ENCODE data around the gene ZFTA.
"Not testable (repeated sequence)": the region's sequence is repeated elsewhere in the genome, so short reads cannot be mapped to it uniquely, and the experiment has no call there.

The ZFTA gene

DNA sequence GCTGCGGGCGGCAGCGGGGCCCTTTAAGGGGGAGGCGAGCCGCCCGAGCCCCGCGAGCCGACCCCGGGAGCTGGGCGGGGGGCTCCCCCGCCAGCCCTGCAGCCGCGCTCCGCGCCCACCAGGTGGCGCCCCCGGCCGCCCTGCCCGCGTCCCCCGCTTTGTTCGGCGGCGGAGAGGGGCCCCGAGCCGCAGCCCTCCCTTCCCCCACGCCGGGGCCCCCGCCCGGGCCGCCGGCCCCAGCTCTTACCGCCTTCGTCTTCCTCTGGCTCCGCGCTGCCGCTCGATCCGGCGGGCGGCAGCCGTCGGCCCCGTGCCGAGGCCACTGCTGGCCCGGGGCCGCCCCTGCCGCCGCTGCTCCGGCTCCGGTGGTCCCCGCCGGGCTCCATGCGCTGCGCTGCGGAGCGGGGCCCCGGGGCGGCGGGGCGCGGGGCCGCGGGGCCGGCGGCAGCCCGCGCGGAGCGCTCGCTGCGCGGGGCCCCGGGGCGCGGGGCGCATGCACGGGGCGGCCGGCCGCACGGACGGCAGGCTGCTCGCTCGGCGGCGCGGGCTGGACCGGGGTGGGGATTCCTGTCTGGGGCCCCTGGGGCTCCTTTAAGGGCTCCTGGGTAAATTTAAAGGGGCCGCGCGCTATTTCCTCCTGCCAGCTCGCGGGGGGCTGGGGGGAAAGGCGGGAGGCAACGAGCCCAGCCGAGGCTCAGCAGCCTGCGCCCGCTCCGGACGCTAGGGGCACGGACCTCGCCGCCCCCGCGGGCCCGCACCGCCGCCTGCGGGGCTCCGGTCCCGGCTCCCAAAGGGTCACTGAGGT, at the start of gene ZFTA:
ZFTA (minus strand) TSS at position 539 of the 805 bp plus-strand sequence; CDS start at position 386, 153 bp downstream.
- peak; percentile 44 for DNase-seq

DNA sequence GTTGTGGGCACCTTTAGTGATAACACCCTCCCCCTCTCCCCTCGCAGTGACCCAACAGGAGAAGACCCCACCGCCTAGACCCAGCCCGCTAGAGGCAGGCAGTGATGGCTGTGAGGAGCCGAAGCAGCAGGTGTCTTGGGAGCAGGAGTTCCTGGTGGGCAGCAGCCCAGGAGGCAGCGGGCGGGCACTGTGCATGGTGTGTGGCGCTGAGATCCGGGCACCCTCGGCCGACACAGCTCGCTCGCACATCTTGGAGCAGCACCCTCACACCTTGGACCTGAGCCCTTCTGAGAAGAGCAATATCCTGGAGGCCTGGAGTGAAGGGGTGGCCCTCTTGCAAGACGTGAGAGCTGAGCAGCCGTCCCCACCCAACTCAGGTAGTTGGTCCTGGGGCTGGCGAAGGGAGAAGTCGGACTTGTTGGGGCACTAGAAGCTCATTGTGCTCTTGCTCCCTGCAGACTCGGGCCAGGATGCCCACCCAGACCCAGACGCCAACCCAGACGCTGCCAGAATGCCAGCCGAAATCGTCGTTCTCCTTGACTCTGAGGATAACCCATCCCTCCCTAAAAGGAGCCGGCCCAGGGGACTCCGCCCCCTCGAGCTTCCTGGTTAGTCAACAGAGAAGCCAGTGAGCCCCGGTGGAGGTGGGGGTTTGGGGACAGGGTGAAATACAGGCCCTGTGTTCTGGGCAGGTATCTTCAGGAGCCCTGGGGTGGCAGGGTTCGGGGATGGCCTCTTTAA, 49.4 kb upstream of the ZFTA start:
- no peak for DNase-seq

DNA sequence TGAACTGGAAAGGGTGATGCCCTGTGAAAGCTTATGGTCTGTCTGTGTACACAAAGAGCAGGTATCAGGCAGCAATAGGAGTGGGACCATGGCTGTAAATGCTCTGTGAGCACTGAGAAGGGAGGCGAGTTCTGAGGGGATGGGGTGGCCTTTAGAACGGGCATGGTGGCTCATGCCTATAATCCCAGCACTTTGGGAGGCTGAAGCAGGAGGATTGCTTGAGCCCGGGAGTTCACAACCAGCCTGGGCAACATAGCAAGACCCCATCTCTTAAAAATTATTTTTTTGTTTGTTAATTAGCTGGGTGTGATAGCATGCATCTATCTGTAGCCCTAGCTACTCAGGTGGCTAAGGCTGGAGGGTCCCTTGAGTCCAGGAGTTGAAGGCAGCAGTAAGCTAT, 48.2 kb upstream of the ZFTA start:
- DNase-seq = no peak

DNA sequence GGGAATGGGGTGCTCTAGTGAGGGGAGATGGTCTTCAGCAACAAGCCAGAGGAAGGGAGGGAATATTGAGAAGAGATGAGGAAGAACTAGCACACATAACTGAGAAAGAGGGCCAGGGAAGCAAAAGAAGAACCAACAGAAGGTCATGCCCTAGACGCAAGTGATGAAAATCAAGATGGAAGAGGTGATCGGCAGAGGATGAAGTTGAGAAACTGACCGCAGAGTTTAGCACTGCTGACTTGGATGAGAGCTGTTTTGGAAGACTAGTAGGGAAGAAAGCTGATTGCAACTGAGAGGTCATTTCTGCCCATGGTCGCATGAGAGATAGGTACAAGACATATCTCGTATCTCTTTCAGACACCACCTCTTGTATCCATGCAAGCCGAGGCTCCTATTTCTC, 47.6 kb upstream of the ZFTA start:
- DNase-seq = no peak

DNA sequence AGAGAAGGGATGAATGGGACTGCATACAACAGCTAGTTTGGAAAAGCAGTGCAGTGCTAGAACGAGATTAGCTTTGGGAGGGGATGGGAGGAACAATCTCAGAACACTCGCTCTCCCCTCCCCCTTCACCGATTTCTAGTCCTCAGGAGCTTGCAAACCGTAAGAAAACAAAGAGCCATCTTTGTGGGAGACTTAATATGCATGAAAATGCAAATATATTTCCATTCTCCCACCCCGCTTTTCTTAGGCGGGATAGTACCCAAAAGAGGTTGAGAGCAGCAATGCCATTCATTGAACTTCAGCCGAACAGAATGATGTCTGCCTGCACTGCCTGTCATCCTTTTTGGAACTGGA, 45.8 kb upstream of the ZFTA start:
- no peak for DNase-seq

DNA sequence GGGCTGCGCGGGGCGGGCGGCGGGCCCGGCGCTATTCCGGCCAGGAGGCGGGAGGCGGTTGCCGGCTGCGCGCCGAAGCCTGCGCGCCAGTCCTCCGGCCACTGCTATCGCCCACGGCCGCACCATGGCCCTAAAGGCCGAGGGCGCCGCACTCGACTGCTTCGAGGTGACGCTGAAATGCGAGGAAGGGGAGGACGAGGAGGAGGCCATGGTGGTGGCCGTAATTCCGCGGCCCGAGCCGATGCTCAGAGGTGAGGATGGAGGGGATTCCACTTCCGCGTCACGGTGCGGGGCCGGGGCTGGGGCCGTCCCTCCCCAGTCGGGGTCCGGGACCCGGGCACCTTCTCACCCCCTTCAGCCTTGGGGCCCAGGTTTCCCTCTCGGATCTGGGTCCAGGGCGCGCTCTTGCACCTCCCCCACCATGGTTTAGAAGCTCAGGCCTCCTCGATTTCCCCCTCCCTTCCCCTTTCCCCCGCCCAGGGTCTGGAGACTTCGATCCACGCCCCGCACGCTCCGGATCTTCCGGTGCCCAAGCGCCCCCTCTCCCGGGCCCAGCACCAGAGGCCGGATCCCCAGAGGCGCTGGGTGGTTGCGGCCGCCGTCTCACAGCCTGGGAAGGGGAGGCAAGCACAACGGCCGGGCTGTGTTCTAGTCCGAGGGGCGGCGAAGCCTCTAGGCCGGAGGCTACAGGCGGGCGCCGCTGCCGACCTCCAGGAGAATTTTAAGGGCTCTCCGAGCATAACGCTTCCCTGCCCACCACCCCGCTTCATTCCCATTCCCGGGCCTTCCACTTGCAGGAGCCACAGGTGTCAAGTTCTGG, 45.2 kb upstream of the ZFTA start:
- peak; percentile 64 for DNase-seq

DNA sequence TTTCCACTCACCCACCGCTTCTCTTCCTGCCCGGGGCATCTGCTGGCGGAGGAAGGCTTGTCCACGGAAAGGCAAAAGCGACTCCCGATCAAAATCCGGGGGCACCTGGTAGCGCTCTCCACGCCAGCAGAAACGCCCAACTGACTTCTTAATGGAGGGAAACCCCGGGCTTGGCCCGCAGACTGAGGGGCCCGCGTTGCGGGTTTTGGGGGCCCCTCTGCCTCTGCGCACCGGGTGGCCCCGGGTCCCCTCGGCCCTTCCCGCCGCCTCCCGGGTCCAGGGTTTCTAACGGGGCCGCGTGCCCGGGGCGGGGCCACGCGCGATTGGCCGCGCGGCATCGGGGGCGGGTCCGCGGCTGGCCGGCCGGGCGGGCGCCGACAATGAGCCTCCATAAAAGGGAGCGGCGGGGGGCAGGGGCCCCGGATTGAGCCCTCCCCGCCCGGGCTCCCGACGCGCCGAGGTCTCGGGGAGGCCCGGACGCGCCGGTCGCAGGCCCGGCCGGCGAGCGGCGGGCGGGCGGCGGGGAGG, 44.5 kb upstream of the ZFTA start, which contains the start of gene SPINDOC:
SPINDOC (plus strand) TSS at position 422 of the 528 bp plus-strand sequence. CDS start 231 bp downstream, outside the sequence.
- DNase-seq = peak; percentile 81

DNA sequence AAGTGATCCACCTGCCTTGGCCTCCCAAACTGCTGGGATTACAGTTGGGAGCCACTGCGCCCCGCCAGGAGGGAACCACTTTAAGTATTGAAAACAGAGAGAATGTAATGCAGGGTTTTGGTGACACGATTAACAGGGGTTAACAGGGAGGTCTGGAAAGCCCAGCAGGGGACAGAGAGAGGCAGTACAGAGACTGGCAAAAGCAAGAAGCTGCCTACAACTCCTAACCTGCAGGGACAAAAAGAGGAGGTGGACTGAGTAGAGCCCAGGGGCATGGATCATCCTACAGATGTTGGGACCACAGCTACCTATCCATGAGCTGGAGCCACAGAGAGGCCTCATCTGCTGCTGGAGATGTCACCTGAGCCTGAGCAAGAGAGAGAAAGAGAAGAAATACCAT, 42.9 kb upstream of the ZFTA start:
- DNase-seq = no peak

DNA sequence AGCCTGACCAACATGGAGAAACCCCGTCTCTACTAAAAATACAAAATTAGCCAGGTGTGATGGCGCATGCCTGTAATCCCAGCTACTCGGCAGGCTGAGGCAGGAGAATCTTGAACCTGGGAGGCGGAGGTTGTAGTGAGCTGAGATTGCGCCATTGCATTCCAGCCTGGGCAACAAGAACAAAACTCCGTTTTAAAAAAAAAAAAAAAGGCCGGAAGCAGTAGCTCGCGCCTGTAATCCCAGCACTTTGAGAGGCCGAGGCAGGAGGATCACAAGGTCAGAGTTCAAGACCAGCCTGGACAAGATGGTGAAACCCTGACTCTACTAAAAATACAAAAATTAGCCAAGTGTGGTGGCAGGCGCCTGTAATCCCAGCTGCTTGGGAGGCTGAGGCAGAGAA, 41.8 kb upstream of the ZFTA start:
- not testable (repeated sequence) for DNase-seq

DNA sequence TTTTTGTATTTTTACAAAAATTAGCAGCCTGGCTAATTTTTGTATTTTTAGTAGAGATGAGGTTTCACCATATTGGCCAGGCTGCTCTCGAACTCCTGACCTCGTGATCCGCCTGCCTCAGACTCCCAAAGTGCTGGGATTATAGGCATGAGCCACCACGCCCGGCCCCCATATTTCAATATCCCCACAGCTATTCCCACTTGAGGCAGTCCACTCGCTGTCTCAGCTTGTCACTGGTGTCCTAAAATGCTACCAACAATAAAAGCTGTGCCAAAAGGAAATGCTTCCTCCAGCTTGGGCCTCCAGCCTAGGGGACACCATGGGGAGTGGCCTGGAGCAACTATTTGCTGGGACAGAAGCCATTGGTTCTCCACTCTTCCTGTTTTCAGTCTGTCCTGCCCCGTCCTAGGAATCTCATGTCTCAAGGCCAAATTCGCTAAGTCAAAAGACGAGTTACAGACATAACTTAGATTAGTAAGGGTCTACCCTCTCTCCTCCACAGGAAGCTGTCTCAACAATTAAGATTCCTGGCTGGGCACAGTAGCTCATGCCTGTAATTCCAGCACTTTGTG, 37.4 kb upstream of the ZFTA start:
- no peak for DNase-seq

DNA sequence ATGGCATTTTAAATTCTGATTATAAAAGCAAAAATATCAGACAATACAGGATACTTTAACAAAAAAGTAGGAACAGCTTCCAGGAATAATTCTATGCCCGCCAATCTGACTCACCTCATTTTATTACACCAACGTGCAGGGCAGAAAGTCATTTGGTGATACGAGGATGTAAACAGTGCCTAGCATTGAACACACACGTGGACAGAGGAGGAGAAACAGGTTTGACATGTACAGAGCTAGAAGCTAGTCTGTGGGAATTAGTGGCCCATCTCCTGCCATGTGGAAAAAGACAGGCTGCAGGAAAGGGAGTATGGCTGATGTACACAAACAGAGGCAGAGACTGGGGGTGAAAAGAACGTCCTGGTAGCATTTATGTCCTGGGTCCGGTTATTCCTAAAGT, 35.7 kb upstream of the ZFTA start:
- DNase-seq = no peak

DNA sequence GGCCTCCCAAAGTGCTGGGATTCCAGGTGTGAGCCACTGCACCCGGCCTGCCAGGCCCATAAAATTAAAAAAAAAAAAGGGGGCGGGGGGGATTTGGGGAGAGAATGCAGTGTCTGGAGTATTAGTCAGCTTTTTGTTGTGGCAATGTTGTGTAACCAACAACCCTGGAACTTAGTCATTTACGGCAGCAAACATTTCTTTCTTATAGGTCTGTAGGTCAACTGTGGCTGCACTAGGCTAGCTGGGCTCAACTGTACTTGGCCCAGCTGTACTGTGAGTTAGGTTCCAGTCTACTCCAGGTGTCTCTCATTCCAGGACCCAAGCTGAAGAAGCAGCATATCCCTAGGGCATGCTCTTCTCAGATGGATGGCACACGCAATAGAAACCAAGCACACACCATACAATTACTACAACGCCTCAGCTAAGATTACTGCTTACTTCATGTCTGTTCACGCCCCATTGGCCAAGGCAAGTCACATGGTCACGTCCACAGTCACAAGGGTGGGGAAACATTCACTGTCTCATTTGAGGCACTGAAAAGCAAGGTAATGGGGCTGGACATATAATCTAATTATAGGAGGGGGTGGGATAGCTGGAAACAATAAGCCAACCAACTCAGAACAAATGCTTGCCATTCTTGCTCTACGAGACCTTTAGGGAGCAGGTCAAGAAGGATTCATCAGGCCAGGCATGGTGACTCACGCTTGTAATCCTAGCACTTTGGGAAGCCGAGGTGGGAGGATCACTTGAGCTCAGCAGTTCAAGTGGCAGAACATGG, 34.3 kb upstream of the ZFTA start:
- DNase-seq = no peak

DNA sequence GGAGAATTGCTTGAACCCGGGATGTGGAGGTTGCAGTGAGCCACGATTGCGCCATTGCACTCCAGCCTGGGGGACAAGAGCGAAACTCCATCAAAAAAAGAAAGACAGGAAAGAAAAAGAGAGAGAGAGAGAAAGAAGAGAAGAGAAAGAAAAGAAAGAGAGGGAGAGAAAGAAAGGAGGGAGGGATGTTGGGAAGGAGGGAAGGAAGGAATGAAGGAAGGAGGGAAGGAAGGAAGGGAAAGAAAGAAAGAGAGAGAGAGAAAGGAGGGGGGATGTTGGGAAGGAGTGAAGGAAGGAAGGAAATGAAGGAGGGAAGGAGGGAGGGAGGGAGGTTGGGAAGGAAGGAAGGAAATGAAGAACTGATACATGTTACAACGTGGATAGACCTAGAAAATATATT, 32.3 kb upstream of the ZFTA start:
- DNase-seq = no peak

DNA sequence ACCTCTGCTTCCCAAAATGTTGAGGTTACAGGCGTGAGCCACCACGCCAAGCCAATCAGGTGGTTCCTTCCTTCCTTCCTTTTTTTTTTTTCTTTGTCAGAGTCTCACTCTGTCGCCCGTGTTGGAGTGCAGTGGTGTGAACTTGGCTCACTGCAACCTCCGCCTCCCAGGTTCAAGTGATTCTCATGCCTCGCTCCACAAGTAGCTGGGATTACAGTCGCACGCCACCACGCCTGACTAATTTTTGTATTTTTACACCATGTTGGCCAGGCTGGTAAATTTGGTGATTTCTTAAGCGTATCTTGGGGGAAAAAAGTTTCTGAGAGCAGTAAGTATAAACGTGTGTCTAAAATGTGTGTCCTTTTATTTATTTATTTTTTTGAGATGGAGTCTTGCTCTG, 26.5 kb upstream of the ZFTA start:
- no peak for DNase-seq

DNA sequence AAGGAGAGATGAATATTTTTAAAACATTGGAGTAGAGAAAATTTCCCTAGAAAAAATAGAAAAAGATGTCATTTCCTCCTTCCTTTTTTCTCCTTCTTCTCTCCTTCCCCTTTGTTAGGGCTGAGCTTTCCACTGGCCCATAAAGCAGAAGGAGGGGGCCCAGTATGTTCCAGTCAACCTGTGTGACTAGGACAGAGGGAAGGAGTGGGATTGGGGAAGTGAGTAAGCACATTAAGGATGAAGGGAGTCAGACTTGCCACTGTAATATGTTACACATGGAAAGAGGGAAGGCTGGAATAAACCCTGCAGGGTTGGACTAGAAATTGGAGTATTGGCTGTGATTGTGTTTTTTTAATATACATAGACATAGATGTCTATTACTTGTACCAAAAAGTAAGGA, 24.6 kb upstream of the ZFTA start:
- no peak for DNase-seq

DNA sequence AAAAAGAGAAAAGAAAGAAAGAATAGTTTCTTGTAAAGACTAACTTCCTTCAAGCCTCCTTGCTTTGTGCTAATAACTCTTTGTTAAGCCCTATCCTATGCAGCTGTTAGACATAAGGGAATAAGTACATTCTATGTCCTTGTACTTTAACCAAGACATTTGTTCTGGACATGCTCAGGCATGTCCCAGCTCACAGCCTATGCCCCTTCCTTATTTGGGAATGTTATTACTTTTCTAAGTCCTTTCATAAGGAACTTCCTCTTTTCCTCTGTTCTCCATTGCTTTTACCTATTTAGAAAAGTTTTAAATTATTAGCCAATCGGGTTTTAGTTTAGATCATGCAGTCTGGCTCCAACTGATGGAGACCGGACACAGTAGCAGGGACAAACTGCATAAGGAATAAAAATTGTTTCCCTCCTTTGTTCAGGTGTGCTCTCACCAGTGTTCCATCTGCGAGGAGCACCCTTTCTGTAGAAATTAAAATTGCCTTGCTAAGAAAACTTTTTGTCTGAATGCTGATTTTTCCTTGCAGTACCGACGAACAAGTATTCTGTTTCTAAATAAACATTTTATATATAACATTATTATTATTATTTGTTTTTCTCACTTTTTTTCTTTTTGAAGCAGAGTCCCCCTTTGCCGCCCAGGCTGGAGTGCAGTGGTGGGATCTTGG, 23.1 kb upstream of the ZFTA start:
- DNase-seq = no peak

DNA sequence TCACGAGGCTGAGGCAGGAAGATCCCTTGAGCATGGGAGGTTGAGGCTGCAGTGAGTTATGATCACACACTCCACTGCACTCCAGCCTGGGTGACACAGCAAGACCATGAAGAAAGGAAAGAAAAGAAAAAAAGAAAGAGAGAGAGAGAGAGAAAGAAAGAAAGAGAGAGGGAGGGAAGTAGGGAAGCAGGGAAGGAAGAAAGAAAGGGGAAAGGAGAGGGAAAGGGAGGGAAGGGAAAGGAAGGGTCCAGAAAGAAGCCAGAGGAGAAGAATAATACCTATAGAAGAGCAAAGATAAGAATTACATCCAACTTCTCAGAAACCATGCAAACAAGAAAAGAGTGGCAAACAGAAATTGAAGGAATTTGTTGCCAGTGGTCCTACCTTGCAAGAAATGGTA, 17.2 kb upstream of the ZFTA start:
- no peak for DNase-seq

DNA sequence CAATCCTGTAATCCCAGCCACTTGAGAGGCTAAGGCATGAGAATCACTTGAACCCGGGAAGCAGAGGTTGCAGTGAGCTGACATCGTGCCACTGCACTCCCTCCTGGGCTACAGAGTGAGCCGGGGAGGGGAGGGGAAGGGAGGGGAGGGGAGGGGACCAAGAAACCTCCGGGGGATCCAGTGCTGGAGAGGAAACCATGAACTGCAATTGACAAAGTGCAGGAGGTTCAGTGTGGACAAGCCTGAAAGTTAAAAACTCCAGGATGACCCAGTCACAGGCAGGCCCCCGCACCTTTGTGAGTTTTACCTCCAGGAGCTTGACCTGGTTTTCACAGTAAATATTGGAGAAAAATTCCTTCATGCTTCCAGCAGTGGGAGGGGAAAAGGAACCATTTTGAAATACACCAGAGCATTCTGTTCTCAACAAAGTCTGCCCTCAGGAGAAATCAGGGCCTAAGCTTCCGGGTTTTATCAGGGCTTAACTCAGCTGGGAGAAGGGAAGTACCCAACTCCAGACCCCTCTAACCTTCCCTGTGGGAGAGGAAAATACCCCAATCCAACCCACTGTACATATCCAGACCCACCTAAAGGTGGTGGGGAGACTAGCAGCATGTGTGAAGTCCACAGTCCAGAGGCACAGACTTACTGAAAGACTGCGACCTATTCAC, 15.5 kb upstream of the ZFTA start:
- no peak for DNase-seq

DNA sequence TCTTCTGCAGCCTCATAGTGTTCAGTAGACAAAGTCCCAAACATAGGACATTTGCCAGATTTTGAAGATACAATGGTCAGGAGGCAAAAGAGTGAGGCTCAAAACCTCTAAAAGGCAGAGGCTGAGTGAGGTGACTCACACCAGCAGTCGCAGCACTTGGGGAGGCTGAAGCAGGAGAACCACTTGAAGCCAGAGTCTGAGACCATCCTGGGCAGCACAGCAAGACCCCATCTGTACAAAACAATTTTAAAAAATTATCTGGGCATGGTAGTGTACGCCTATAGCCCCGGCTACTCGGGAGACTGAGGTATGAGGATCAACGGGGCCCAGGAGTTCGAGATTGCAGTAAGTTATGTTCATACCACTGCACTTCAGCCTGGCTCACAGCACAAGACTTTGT, 14.2 kb upstream of the ZFTA start:
- no peak for DNase-seq

DNA sequence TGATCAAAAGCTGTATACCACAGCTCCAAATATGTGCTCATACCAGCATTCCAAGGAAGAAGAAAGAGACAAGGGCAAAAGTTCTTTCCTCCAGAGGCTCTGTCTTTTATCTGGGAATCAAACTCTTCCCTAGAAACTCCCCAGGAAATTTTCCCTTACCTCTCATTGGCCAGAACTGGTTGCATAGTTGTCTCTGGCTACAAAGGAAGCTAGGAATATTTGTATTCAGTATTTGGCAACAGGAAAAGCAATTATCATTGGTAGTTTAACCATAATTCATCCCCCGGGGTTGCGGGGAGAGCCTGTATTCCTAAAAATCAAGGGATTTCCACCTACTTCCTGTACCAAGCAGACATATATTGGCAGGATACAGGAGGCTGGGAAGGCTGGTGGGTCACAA, 10.5 kb upstream of the ZFTA start:
- no peak for DNase-seq

DNA sequence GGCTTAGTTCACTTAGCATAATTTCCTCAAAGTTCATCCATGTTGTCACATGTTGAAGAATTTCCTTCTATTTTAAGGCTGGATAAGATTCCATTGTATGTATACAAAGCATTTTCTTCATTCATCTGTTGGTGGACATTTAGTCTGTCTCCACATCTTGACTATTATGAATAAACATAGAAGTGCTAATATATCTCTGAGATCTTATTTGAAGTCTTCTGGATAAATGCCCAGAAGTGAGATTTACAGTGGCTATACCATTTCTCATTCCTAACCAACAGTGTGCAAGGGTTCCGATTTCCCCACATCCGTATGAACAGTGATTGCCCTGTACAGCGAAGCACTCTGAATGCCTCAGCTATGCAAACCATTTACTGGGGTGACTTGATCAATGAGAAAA, 6.6 kb upstream of the ZFTA start:
- DNase-seq = no peak
